Activated CD4-positive, alpha-beta memory T cell treated with anti-CD3 and anti-CD28 coated beads for 36 hours (primary cell): Measurements from ENCODE around the gene TTLL9. TPM values are rescaled to one million over a fixed set of nuclear protein-coding genes. Genes with fewer than 3 reads are reported as not detected.
"Not testable (repeated sequence)": the region's sequence is repeated elsewhere in the genome, so short reads cannot be mapped to it uniquely, and the experiment has no call there.

ENCODE experiments used
- CTCF ChIA-PET: fragments of 350-600 bp; sonication (Branson Sonifier 250); formaldehyde crosslinking; loops from one replicate; lab custom pipeline; 2021; ENCODE audit warnings: antibody characterized with exemption, inconsistent platforms; lab: Charles Lee
- POLR2A ChIA-PET: fragments of 350-600 bp; sonication (Branson Sonifier 250); formaldehyde crosslinking; loops from one replicate; lab custom pipeline; 2021; ENCODE audit warnings: antibody characterized with exemption; lab: Charles Lee
- DNase-seq: peaks from one replicate; pipeline ENCODE4 v3.0.0-alpha.2; 2020
- H3K27ac Mint-ChIP-seq: one replicate; pipeline ENCODE4 v1.8.0; 2021; ENCODE audit warnings: mixed read lengths
- H3K27me3 Mint-ChIP-seq: one replicate; pipeline ENCODE4 v1.8.0; 2021; ENCODE audit warnings: mixed read lengths
- H3K36me3 Mint-ChIP-seq: one replicate; pipeline ENCODE4 v1.8.0; 2021; ENCODE audit warnings: mixed read lengths
- H3K4me1 Mint-ChIP-seq: one replicate; pipeline ENCODE4 v1.8.0; 2021; ENCODE audit warnings: low read depth, mixed read lengths
- H3K4me3 Mint-ChIP-seq: one replicate; pipeline ENCODE4 v1.8.0; 2021; ENCODE audit warnings: mild to moderate bottlenecking, mixed read lengths
- H3K9me3 Mint-ChIP-seq: one replicate; pipeline ENCODE4 v1.8.0; 2021; ENCODE audit warnings: mixed read lengths
- intact Hi-C: fragments of 100-400 bp; cut with micrococcal nuclease; formaldehyde crosslinking; loops from one replicate; pipeline ENCODE4 v1.15.1; 2023
- total RNA-seq, 2 experiments: library from RNA; stranded (reverse); gene quantifications; one replicate each; pipeline ENCODE4 v1.2.3, GENCODE V29; 2021

The TTLL9 gene
- total RNA-seq, 2 experiments from 2014 or later, result not detected

GRCh38 chr20:31927627-31928159 lies 57.3 kb downstream of the TTLL9 start:
- DNase-seq, result no peak
- Mint-ChIP-seq H3K9me3 (no peaks in the 10 kb centered on the region), H3K36me3 (no peaks in the 10 kb centered on the region), H3K4me1 (no peaks in the 10 kb centered on the region), H3K27me3 (peaks cover 17% of the 10 kb centered on the region), H3K27ac (no peak overlapping the region), H3K4me3 (no peak overlapping the region)
- CTCF ChIA-PET, result no interaction called here
- intact Hi-C loops, result no loop called here
- POLR2A ChIA-PET, result interaction anchor here (0.7 kb wide), 1 partner anchor 246 kb away, joined by 3 read pairs; no protein-coding TSS in a partner anchor

GRCh38 chr20:31929631-31930030 lies 59.2 kb downstream of the TTLL9 start:
- H3K27ac Mint-ChIP-seq, H3K4me1 Mint-ChIP-seq, H3K27me3 Mint-ChIP-seq, H3K4me3 Mint-ChIP-seq, H3K9me3 Mint-ChIP-seq, intact Hi-C loops, DNase-seq, POLR2A ChIA-PET, CTCF ChIA-PET, H3K36me3 Mint-ChIP-seq: not testable (repeated sequence)

GRCh38 chr20:31930779-31931178 lies 60.3 kb downstream of the TTLL9 start:
- intact Hi-C loops, result no loop called here
- Mint-ChIP-seq H3K27ac (no peak overlapping the region), H3K4me1 (no peaks in the 10 kb centered on the region), H3K27me3 (peaks cover 7% of the 10 kb centered on the region), H3K4me3 (no peak overlapping the region), H3K9me3 (no peaks in the 10 kb centered on the region), H3K36me3 (no peaks in the 10 kb centered on the region)
- DNase-seq, result no peak
- CTCF ChIA-PET, result no interaction called here
- POLR2A ChIA-PET, result interaction anchor here (0.8 kb wide), 1 partner anchor 171 kb away, joined by 3 read pairs; no protein-coding TSS in a partner anchor

GRCh38 chr20:31933698-31934097 lies 63.3 kb downstream of the TTLL9 start:
- Mint-ChIP-seq H3K4me3 (no peak overlapping the region), H3K9me3 (no peaks in the 10 kb centered on the region), H3K27ac (no peak overlapping the region), H3K36me3 (no peaks in the 10 kb centered on the region), H3K27me3 (peaks cover 1% of the 10 kb centered on the region), H3K4me1 (no peaks in the 10 kb centered on the region)
- no peak for DNase-seq
- POLR2A ChIA-PET, result no interaction called here
- intact Hi-C loops, result no loop called here
- CTCF ChIA-PET, result no interaction called here

GRCh38 chr20:31934491-31934890 lies 64.1 kb downstream of the TTLL9 start:
- intact Hi-C loops, result no loop called here
- Mint-ChIP-seq H3K4me1 (no peaks in the 10 kb centered on the region), H3K36me3 (no peaks in the 10 kb centered on the region), H3K27me3 (peaks cover 1% of the 10 kb centered on the region), H3K9me3 (no peaks in the 10 kb centered on the region), H3K4me3 (no peak overlapping the region), H3K27ac (no peak overlapping the region)
- no peak for DNase-seq
- CTCF ChIA-PET, result no interaction called here
- POLR2A ChIA-PET, result no interaction called here

- intact Hi-C loops, result no loop called here
- no peaks in the 10 kb centered on the region for H3K9me3 Mint-ChIP-seq
- DNase-seq, result no peak
- H3K27me3 Mint-ChIP-seq, result peaks cover 1% of the 10 kb centered on the region
- CTCF ChIA-PET, result no interaction called here
- no peak overlapping the region for H3K4me3 Mint-ChIP-seq
- no peaks in the 10 kb centered on the region for H3K36me3 Mint-ChIP-seq
- POLR2A ChIA-PET, result interaction anchor here (1.5 kb wide), 1 partner anchor 12 kb away, joined by 3 read pairs; no protein-coding TSS in a partner anchor
- H3K27ac Mint-ChIP-seq, result no peak overlapping the region
- no peaks in the 10 kb centered on the region for H3K4me1 Mint-ChIP-seq
Measured at GRCh38 chr20:31934968-31935764, 64.7 kb downstream of the TTLL9 start.

- H3K27me3 Mint-ChIP-seq, result no peaks in the 10 kb centered on the region
- DNase-seq, result no peak
- CTCF ChIA-PET, result no interaction called here
- H3K4me3 Mint-ChIP-seq, result no peak overlapping the region
- POLR2A ChIA-PET, result interaction anchor here (1.5 kb wide), 1 partner anchor 13 kb away, joined by 3 read pairs; no protein-coding TSS in a partner anchor
- no peaks in the 10 kb centered on the region for H3K9me3 Mint-ChIP-seq
- intact Hi-C loops, result no loop called here
- no peak overlapping the region for H3K27ac Mint-ChIP-seq
- no peaks in the 10 kb centered on the region for H3K36me3 Mint-ChIP-seq
- no peaks in the 10 kb centered on the region for H3K4me1 Mint-ChIP-seq
Measured at GRCh38 chr20:31936420-31936819, 66.0 kb downstream of the TTLL9 start.

- Mint-ChIP-seq H3K27ac (no peak overlapping the region), H3K4me1 (no peaks in the 10 kb centered on the region), H3K36me3 (no peaks in the 10 kb centered on the region), H3K4me3 (no peak overlapping the region), H3K9me3 (no peaks in the 10 kb centered on the region), H3K27me3 (no peaks in the 10 kb centered on the region)
- POLR2A ChIA-PET, result no interaction called here
- DNase-seq, result no peak
- intact Hi-C loops, result no loop called here
- CTCF ChIA-PET, result interaction anchor here (1.3 kb wide), 2 partner anchors 14 to 85 kb away, joined by 3 to 6 read pairs; partner anchors contain the start of gene PDRG1
Measured at GRCh38 chr20:31937820-31938219, 67.4 kb downstream of the TTLL9 start.

GRCh38 chr20:31939661-31940060 lies 69.2 kb downstream of the TTLL9 start:
- Mint-ChIP-seq H3K36me3 (peaks cover 4% of the 10 kb centered on the region), H3K4me1 (no peaks in the 10 kb centered on the region), H3K4me3 (no peak overlapping the region), H3K9me3 (no peaks in the 10 kb centered on the region), H3K27ac (no peak overlapping the region), H3K27me3 (no peaks in the 10 kb centered on the region)
- intact Hi-C loops, result no loop called here
- ChIA-PET CTCF (no interaction called here), POLR2A (no interaction called here)
- no peak for DNase-seq

- Mint-ChIP-seq H3K4me1 (no peaks in the 10 kb centered on the region), H3K27ac (no peak overlapping the region), H3K9me3 (no peaks in the 10 kb centered on the region), H3K27me3 (no peaks in the 10 kb centered on the region), H3K4me3 (no peak overlapping the region), H3K36me3 (peaks cover 17% of the 10 kb centered on the region)
- ChIA-PET POLR2A (no interaction called here), CTCF (interaction anchor here (1.1 to 2.0 kb wide), 2 partner anchors 9 kb away, joined by 3 to 11 read pairs; partner anchors contain the start of gene PDRG1)
- intact Hi-C loops, result no loop called here
- no peak for DNase-seq
Measured at GRCh38 chr20:31943052-31943471, 72.6 kb downstream of the TTLL9 start.

- H3K36me3 Mint-ChIP-seq, result peaks cover 34% of the 10 kb centered on the region
- no peak for DNase-seq
- no peak overlapping the region for H3K4me3 Mint-ChIP-seq
- no peaks in the 10 kb centered on the region for H3K9me3 Mint-ChIP-seq
- intact Hi-C loops, result no loop called here
- CTCF ChIA-PET, result interaction anchor here (2.4 kb wide), 1 partner anchor 98 kb away, joined by 8 read pairs; no protein-coding TSS in a partner anchor
- peaks cover 10% of the 10 kb centered on the region for H3K4me1 Mint-ChIP-seq
- H3K27me3 Mint-ChIP-seq, result no peaks in the 10 kb centered on the region
- POLR2A ChIA-PET, result no interaction called here
- no peak overlapping the region for H3K27ac Mint-ChIP-seq
Measured at GRCh38 chr20:31945319-31945718, 74.9 kb downstream of the TTLL9 start.

- no peaks in the 10 kb centered on the region for H3K27me3 Mint-ChIP-seq
- intact Hi-C loops, result no loop called here
- no peaks in the 10 kb centered on the region for H3K9me3 Mint-ChIP-seq
- ChIA-PET POLR2A (no interaction called here), CTCF (interaction anchor here (2.4 kb wide), 1 partner anchor 98 kb away, joined by 8 read pairs; no protein-coding TSS in a partner anchor)
- peaks cover 34% of the 10 kb centered on the region for H3K36me3 Mint-ChIP-seq
- no peak overlapping the region for H3K4me3 Mint-ChIP-seq
- DNase-seq, result no peak
- H3K27ac Mint-ChIP-seq, result no peak overlapping the region
- peaks cover 15% of the 10 kb centered on the region for H3K4me1 Mint-ChIP-seq
Measured at GRCh38 chr20:31945785-31946184, 75.4 kb downstream of the TTLL9 start.
